Parathyroid adenoma (tissue), 2 donors: ENCODE data around the gene KLHL36.
"Not testable (repeated sequence)": the region's sequence is repeated elsewhere in the genome, so short reads cannot be mapped to it uniquely, and the experiment has no call there.

Experiments
- H2AFZ ChIP-seq: fragments of 300-600 bp; sonication (generic); one replicate; pipeline ENCODE4 v1.7.0; 2017; ENCODE audit warnings: antibody characterized with exemption, mild to moderate bottlenecking
- H3K27ac ChIP-seq: fragments of 300-600 bp; sonication (generic); one replicate; pipeline ENCODE4 v1.7.0; 2017
- H3K27me3 ChIP-seq: fragments of 300-600 bp; sonication (generic); one replicate; pipeline ENCODE4 v1.7.0; 2017; ENCODE audit warnings: low read length; ENCODE audit not compliant: control insufficient read depth, insufficient read depth
- H3K36me3 ChIP-seq: fragments of 300-600 bp; sonication (generic); one replicate; pipeline ENCODE4 v1.7.0; 2017; ENCODE audit warnings: low read length; ENCODE audit not compliant: control insufficient read depth, insufficient read depth
- H3K4me1 ChIP-seq: fragments of 300-600 bp; sonication (generic); one replicate; pipeline ENCODE4 v1.7.0; 2017; ENCODE audit warnings: control low read depth
- H3K4me2 ChIP-seq: fragments of 300-600 bp; sonication (generic); one replicate; pipeline ENCODE4 v1.7.0; 2017; ENCODE audit warnings: low read length
- H3K4me3 ChIP-seq: fragments of 300-600 bp; sonication (generic); one replicate; pipeline ENCODE4 v1.7.0; 2017; ENCODE audit warnings: low read depth, low read length
- H3K79me2 ChIP-seq: fragments of 300-600 bp; sonication (generic); one replicate; pipeline ENCODE4 v1.7.0; 2017; ENCODE audit warnings: control low read depth
- H3K9ac ChIP-seq: fragments of 300-600 bp; sonication (generic); one replicate; pipeline ENCODE4 v1.7.0; 2017; ENCODE audit warnings: mild to moderate bottlenecking
- H3K9me3 ChIP-seq: fragments of 300-600 bp; sonication (generic); one replicate; pipeline ENCODE4 v1.7.0; 2017; ENCODE audit warnings: low read length; ENCODE audit not compliant: control insufficient read depth
- CTCF ChIP-seq: fragments of 300-600 bp; sonication (generic); IDR thresholded peaks from one replicate; pipeline ENCODE4 v1.7.0; 2017; ENCODE audit warnings: antibody characterized with exemption, mild to moderate bottlenecking
- donor health status: primary hyperparathyroidism.

KLHL36 gene

GRCh38 chr16:84687715-84688114 is 39.4 kb downstream of the KLHL36 start:
- Histone ChIP-seq H3K4me3 (no peak overlapping the region), H3K4me2 (no peak overlapping the region), H3K4me1 (peaks cover 4% of the 10 kb centered on the region), H2AFZ (no peak overlapping the region), H3K36me3 (no peaks in the 10 kb centered on the region), H3K9ac (no peak overlapping the region), H3K79me2 (no peaks in the 10 kb centered on the region), H3K27me3 (no peaks in the 10 kb centered on the region), H3K27ac (no peak overlapping the region), H3K9me3 (no peaks in the 10 kb centered on the region)
- TF ChIP-seq CTCF = no peak

- H3K36me3 ChIP-seq, H3K4me3 ChIP-seq, H3K27ac ChIP-seq, H3K9ac ChIP-seq, H3K79me2 ChIP-seq, H3K4me2 ChIP-seq, H3K27me3 ChIP-seq, H3K4me1 ChIP-seq, H3K9me3 ChIP-seq, H2AFZ ChIP-seq: not testable (repeated sequence)
Measured at GRCh38 chr16:84688163-84688562, 39.9 kb downstream of the KLHL36 start.

- Histone ChIP-seq H3K27me3 (no peaks in the 10 kb centered on the region), H3K4me1 (peaks cover 4% of the 10 kb centered on the region), H3K27ac (no peak overlapping the region), H3K79me2 (no peaks in the 10 kb centered on the region), H3K4me3 (no peak overlapping the region), H3K9me3 (no peaks in the 10 kb centered on the region), H3K9ac (no peak overlapping the region), H3K4me2 (no peak overlapping the region), H2AFZ (no peak overlapping the region), H3K36me3 (no peaks in the 10 kb centered on the region)
- TF ChIP-seq CTCF = no peak
Measured at GRCh38 chr16:84689111-84689510, 40.8 kb downstream of the KLHL36 start.

- H3K4me3 ChIP-seq = no peak overlapping the region
- H3K79me2 ChIP-seq = no peaks in the 10 kb centered on the region
- no peaks in the 10 kb centered on the region for H3K27me3 ChIP-seq
- H3K4me1 ChIP-seq = peaks cover 4% of the 10 kb centered on the region
- H3K9me3 ChIP-seq = no peaks in the 10 kb centered on the region
- no peak overlapping the region for H3K27ac ChIP-seq
- H3K36me3 ChIP-seq = no peaks in the 10 kb centered on the region
- TF ChIP-seq CTCF = no peak
- no peak overlapping the region for H3K9ac ChIP-seq
- no peak overlapping the region for H2AFZ ChIP-seq
- no peak overlapping the region for H3K4me2 ChIP-seq
Measured at GRCh38 chr16:84690088-84690819, 41.9 kb downstream of the KLHL36 start.

GRCh38 chr16:84692451-84693214 is 44.3 kb downstream of the KLHL36 start:
- no peak for TF ChIP-seq CTCF
- Histone ChIP-seq H3K36me3 (no peaks in the 10 kb centered on the region), H3K27ac (no peak overlapping the region)

GRCh38 chr16:84693869-84694268 is 45.6 kb downstream of the KLHL36 start:
- not testable (repeated sequence) for H3K4me3 ChIP-seq, H3K27me3 ChIP-seq

More at GRCh38 chr16:84692451-84693214, 44.3 kb downstream of the KLHL36 start:
- no peaks in the 10 kb centered on the region for H3K27me3 ChIP-seq
- no peak overlapping the region for H3K9ac ChIP-seq
- H3K4me1 ChIP-seq = peaks cover 4% of the 10 kb centered on the region
- no peaks in the 10 kb centered on the region for H3K79me2 ChIP-seq
- H3K9me3 ChIP-seq = no peaks in the 10 kb centered on the region
- H3K4me3 ChIP-seq = no peak overlapping the region
- H2AFZ ChIP-seq = no peak overlapping the region
- H3K4me2 ChIP-seq = no peak overlapping the region

More at GRCh38 chr16:84693869-84694268, 45.6 kb downstream of the KLHL36 start:
- not testable (repeated sequence) for H3K36me3 ChIP-seq, H3K27ac ChIP-seq, H3K9me3 ChIP-seq, H3K4me2 ChIP-seq, H3K4me1 ChIP-seq, H2AFZ ChIP-seq, H3K79me2 ChIP-seq, H3K9ac ChIP-seq
